ENCODE measurements around the gene ZNF438.
A peak's percentile ranks its signal among the peaks of the same experiment; 100 is the strongest.
"Not testable (repeated sequence)": the region's sequence is repeated elsewhere in the genome, so short reads cannot be mapped to it uniquely, and the experiment has no call there.

Gene ZNF438

GRCh38 chr10:31042670-31043069, 11.0 kb upstream of the ZNF438 start:
- DNase-seq, result no peak

- no peak for DNase-seq
Observed at GRCh38 chr10:31041011-31041410, 9.3 kb upstream of the ZNF438 start.

- not testable (repeated sequence) for DNase-seq
Observed at GRCh38 chr10:31039006-31039405, 7.3 kb upstream of the ZNF438 start.

GRCh38 chr10:31037749-31038148, 6.1 kb upstream of the ZNF438 start:
- DNase-seq, result no peak

GRCh38 chr10:31036209-31036608, 4.5 kb upstream of the ZNF438 start:
- no peak for DNase-seq

- DNase-seq, result no peak
Observed at GRCh38 chr10:31035266-31035798, 3.7 kb upstream of the ZNF438 start.

GRCh38 chr10:31034098-31034909, 2.6 kb upstream of the ZNF438 start:
- DNase-seq, result no peak

- DNase-seq, result no peak
Observed at GRCh38 chr10:31033147-31033546, 1.5 kb upstream of the ZNF438 start.

GRCh38 chr10:31032258-31033132, 830 bp upstream of the ZNF438 start:
- peak; percentile 20 for DNase-seq

- no peak for DNase-seq
Observed at GRCh38 chr10:31031205-31031557, 484 bp downstream of the ZNF438 start.

GRCh38 chr10:31030800-31031199, 865 bp downstream of the ZNF438 start:
- no peak for DNase-seq

- DNase-seq, result no peak
Observed at GRCh38 chr10:31030260-31030659, 1.4 kb downstream of the ZNF438 start.

GRCh38 chr10:31028081-31028480, 3.6 kb downstream of the ZNF438 start:
- no peak for DNase-seq

GRCh38 chr10:31026279-31026678, 5.4 kb downstream of the ZNF438 start:
- not testable (repeated sequence) for DNase-seq

- no peak for DNase-seq
Observed at GRCh38 chr10:31025142-31025541, 6.5 kb downstream of the ZNF438 start.

GRCh38 chr10:31023558-31023957, 8.1 kb downstream of the ZNF438 start:
- DNase-seq, result no peak

GRCh38 chr10:31020209-31020608, 11.5 kb downstream of the ZNF438 start:
- no peak for DNase-seq

- no peak for DNase-seq
Observed at GRCh38 chr10:31018962-31019361, 12.7 kb downstream of the ZNF438 start.

GRCh38 chr10:31018356-31018750, 13.3 kb downstream of the ZNF438 start:
- no peak for DNase-seq

- DNase-seq, result no peak
Observed at GRCh38 chr10:31017534-31018355, 13.9 kb downstream of the ZNF438 start.

- no peak for DNase-seq
Observed at GRCh38 chr10:31014161-31014875, 17.3 kb downstream of the ZNF438 start.

GRCh38 chr10:31013331-31013730, 18.3 kb downstream of the ZNF438 start:
- DNase-seq, result no peak
